K562 (cell line): ENCODE measurements around the gene LRRFIP2.

Source experiments
- BHLHE40 ChIP-seq: IDR thresholded peaks from 2 replicates; pipeline ENCODE4 v1.6.1; 2011; ENCODE audit warnings: low read length, improper control_type of control experiment
- CBX3 ChIP-seq, 2 experiments: IDR thresholded peaks; 1 replicate in 1 of 2; 2 replicates in 1 of 2; pipeline ENCODE4 v1.6.1; 2012; ENCODE audit warnings: inconsistent platforms in 2 of 2, low read length in 2 of 2, borderline replicate concordance in 1 of 2, control low read depth in 1 of 2
- CHD1 ChIP-seq: fragments of 200-600 bp; sonication (generic); IDR thresholded peaks from one replicate; pipeline ENCODE4 v1.6.1; 2012; ENCODE audit warnings: mild to moderate bottlenecking, moderate library complexity, low read length, inconsistent platforms
- MXI1 ChIP-seq: IDR thresholded peaks from 2 replicates; pipeline ENCODE4 v1.6.1; 2011; ENCODE audit warnings: low read depth, mild to moderate bottlenecking, improper control_type of control experiment, low read length
- MYNN ChIP-seq, 2 experiments: sonication (generic); formaldehyde crosslinking in 1 of 2; IDR thresholded peaks; 2 replicates each; pipeline versions ENCODE4 v1.5.0 to v1.6.1; 2016 to 2020; ENCODE audit warnings: antibody characterized with exemption in 1 of 2, missing genetic modification reagents in 1 of 2
- NEUROD1 ChIP-seq: fragments of 150-350 bp; IDR thresholded peaks from 2 replicates; pipeline ENCODE4 v1.6.1; 2014; ENCODE audit warnings: borderline replicate concordance, low read length, low read depth; ENCODE audit not compliant: partially characterized antibody
- NR2C1 ChIP-seq, 2 experiments: fragments of 450-650 bp; IDR thresholded peaks; 2 replicates each; pipeline ENCODE4 v1.6.1; 2017; ENCODE audit warnings: mild to moderate bottlenecking in 2 of 2, antibody characterized with exemption in 1 of 2, inconsistent platforms in 1 of 2, missing compliant biosample characterization in 1 of 2, missing genetic modification characterization in 1 of 2
- ZBED1 ChIP-seq: IDR thresholded peaks from 2 replicates; pipeline ENCODE4 v1.6.1; 2014
- ZNF140 ChIP-seq: fragments of 250-450 bp; sonication (Bioruptor Pico); IDR thresholded peaks from 2 replicates; pipeline ENCODE4 v1.8.0; 2021; ENCODE audit warnings: moderate library complexity, mild to moderate bottlenecking, inconsistent platforms
- TF ChIP-seq, protein P1 (sequence below), 2 experiments: IDR thresholded peaks in 1 of 2; conservative IDR thresholded peaks in 1 of 2; 2 replicates each; pipeline ENCODE4 v1.6.1; 2016; ENCODE audit warnings: low read depth in 2 of 2, mild to moderate bottlenecking in 1 of 2, missing compliant biosample characterization in 1 of 2, missing genetic modification characterization in 1 of 2, moderate library complexity in 1 of 2
- TF ChIP-seq, protein P2 (sequence below), 2 experiments: fragments of 450-650 bp in 1 of 2; sonication (generic) in 1 of 2; formaldehyde crosslinking in 1 of 2; IDR thresholded peaks in 1 of 2; conservative IDR thresholded peaks in 1 of 2; 2 replicates each; pipeline versions ENCODE4 v1.6.1 to v1.8.1; 2016 to 2023; ENCODE audit warnings: mild to moderate bottlenecking in 2 of 2, moderate library complexity in 2 of 2, inconsistent platforms in 1 of 2, missing genetic modification reagents in 1 of 2
- TF ChIP-seq, protein P3 (sequence below), 3 experiments: IDR thresholded peaks in 2 of 3; conservative IDR thresholded peaks in 1 of 3; 2 replicates each; pipeline ENCODE4 v1.5.1; 2011 to 2012; ENCODE audit warnings: low read length in 3 of 3, mild to moderate bottlenecking in 3 of 3, control low read depth in 2 of 3, improper control_type of control experiment in 1 of 3, inconsistent platforms in 1 of 3, low read depth in 1 of 3, mixed read lengths in 1 of 3, moderate library complexity in 1 of 3; ENCODE audit not compliant: insufficient read depth in 2 of 3

DNA sequence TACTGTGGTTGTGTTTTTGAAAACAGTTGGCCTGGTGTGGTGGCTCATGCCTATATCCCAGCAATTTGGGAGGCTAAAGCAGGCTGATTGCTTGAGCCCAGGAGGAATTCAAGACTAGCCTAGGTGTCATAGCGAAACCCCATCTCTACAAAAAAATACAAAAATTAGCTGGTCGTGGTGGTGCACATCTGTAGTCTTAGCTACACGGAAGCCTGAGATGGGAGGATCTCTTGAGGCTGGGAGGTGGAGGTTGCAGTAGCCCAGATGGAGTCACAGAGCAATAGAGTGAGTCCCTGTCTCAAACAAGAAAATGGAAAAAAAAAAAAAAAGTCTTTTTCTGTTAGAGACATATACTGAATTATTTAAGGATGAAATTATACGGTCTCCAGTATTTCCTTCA is 14.7 kb upstream of the LRRFIP2 start:
- TF ChIP-seq CBX3 (IDR thresholded peaks at IDR 0.05; ENCODE audit: borderline replicate concordance in 1 of 2, low read length in 2 of 2) (no peak), NEUROD1 (no peak), ZNF140 (CRISPR knock-in tag) (no peak), MXI1 (no peak), ZBED1 (no peak), BHLHE40 (no peak), NR2C1 (IDR thresholded peaks at IDR 0.05) (no peak), NR2C1 (tag; IDR thresholded peaks at IDR 0.05) (no peak), MYNN (IDR thresholded peaks at IDR 0.05) (no peak), MYNN (CRISPR knock-in tag; IDR thresholded peaks at IDR 0.05) (no peak), CHD1 (no peak)
- TF ChIP-seq, protein P1, sequence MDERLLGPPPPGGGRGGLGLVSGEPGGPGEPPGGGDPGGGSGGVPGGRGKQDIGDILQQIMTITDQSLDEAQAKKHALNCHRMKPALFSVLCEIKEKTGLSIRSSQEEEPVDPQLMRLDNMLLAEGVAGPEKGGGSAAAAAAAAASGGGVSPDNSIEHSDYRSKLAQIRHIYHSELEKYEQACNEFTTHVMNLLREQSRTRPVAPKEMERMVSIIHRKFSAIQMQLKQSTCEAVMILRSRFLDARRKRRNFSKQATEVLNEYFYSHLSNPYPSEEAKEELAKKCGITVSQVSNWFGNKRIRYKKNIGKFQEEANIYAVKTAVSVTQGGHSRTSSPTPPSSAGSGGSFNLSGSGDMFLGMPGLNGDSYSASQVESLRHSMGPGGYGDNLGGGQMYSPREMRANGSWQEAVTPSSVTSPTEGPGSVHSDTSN (CRISPR knock-in tag; IDR thresholded peaks at IDR 0.05; ENCODE audit: low read depth), result no peak
- TF ChIP-seq, protein P1 (tag; conservative IDR thresholded peaks at IDR 0.05; ENCODE audit: low read depth), result no peak
- TF ChIP-seq, protein P2, sequence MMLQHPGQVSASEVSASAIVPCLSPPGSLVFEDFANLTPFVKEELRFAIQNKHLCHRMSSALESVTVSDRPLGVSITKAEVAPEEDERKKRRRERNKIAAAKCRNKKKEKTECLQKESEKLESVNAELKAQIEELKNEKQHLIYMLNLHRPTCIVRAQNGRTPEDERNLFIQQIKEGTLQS (IDR thresholded peaks at IDR 0.05), result no peak
- TF ChIP-seq, protein P2 (CRISPR knock-in tag; conservative IDR thresholded peaks at IDR 0.05), result no peak
- TF ChIP-seq, protein P3, sequence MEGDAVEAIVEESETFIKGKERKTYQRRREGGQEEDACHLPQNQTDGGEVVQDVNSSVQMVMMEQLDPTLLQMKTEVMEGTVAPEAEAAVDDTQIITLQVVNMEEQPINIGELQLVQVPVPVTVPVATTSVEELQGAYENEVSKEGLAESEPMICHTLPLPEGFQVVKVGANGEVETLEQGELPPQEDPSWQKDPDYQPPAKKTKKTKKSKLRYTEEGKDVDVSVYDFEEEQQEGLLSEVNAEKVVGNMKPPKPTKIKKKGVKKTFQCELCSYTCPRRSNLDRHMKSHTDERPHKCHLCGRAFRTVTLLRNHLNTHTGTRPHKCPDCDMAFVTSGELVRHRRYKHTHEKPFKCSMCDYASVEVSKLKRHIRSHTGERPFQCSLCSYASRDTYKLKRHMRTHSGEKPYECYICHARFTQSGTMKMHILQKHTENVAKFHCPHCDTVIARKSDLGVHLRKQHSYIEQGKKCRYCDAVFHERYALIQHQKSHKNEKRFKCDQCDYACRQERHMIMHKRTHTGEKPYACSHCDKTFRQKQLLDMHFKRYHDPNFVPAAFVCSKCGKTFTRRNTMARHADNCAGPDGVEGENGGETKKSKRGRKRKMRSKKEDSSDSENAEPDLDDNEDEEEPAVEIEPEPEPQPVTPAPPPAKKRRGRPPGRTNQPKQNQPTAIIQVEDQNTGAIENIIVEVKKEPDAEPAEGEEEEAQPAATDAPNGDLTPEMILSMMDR (IDR thresholded peaks at IDR 0.05 in 2 of 3, conservative IDR thresholded peaks at IDR 0.05 in 1 of 3; ENCODE audit: insufficient read depth in 2 of 3, low read depth in 1 of 3, low read length in 3 of 3), result no peak
